ENCODE measurements around the gene ZNF764.

The ZNF764 gene

DNA sequence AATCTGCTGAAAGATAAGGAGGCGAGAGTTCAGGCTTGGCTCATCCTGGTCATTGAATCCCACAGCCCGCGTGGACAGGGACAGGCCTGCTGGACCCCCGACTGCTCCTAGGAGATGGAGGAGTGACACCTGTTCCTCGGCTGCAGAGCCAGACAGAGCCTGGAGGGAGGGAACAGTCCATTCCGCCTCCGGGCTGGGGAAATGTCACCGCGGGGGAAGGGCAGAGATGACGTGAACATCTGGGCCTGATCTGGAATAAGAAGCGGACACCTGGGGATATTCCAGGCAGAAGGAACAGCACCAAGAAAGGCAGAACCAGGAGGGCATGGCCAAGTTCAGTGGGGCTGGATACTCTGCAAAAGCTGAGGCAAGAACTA is 25.0 kb downstream of the ZNF764 start:
- DNase-seq (ENCODE audit: low spot score): no peak
- no peak for TF ChIP-seq CTCF (IDR thresholded peaks at IDR 0.05; ENCODE audit: extremely low read depth, insufficient read depth, missing control alignments)
- in situ Hi-C loops (cut with MboI; ENCODE audit: low pct_unique_long_range_greater_than_20kb, low sequenced_read_pairs, unreplicated experiment): loop anchor here (10.0 to 25.0 kb wide), 2 partner anchors 78 to 104 kb away; no protein-coding TSS in a partner anchor

GRCh38 chr16:30532285-30533145 is 25.7 kb downstream of the ZNF764 start:
- in situ Hi-C loops (cut with MboI; ENCODE audit: low pct_unique_long_range_greater_than_20kb, low sequenced_read_pairs, unreplicated experiment): loop anchor here (10.0 to 25.0 kb wide), 2 partner anchors 78 to 105 kb away; no protein-coding TSS in a partner anchor
- no peak for TF ChIP-seq CTCF (IDR thresholded peaks at IDR 0.05; ENCODE audit: extremely low read depth, insufficient read depth, missing control alignments)
- no peak for DNase-seq (ENCODE audit: low spot score)

DNA sequence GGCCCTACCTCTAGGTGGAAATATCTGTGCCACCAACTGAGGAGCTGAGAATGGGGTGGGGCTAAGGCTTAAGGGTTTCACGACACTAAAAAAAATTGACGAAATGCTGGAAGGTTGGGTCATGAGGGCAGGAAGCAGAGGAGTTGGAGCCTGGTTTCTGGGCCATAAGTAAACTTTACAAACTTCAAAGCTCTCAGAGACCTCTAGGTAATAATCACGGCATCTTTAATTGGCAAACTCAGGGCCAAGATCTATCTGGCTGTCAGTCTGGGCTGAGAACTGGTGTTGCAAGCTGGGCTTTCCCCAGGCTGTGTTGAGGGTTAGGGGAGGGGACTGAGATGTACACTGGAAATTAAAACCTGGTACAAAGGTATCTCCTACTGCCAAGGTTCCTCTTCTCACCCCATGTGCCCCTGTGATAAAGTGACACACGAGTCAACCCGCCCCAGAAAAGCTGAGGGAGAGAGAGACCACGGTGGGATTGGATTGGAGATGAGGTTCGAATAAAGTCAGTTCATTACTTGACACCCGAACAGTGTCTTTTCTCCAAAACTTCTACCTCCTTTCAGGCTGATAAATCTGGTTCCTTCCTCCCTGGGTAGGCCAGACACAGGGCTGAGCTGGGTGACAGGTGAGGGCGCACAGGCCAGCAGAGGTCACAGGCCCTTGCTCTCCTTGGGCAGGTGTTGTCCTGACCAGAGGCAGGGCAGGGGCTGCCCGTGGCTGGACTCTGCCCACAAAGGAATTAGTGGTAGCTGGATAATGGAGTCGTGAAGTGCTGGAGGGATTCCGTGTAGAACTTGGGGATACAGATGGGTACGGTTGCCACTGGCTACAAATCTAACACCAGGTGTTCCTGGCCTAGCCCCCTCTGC is 27.8 kb downstream of the ZNF764 start:
- no peak for TF ChIP-seq CTCF (IDR thresholded peaks at IDR 0.05; ENCODE audit: extremely low read depth, insufficient read depth, missing control alignments)
- in situ Hi-C loops (cut with MboI; ENCODE audit: low pct_unique_long_range_greater_than_20kb, low sequenced_read_pairs, unreplicated experiment): loop anchor here (10.0 to 25.0 kb wide), 2 partner anchors 76 to 107 kb away; no protein-coding TSS in a partner anchor

GRCh38 chr16:30528799-30529457 is 29.2 kb downstream of the ZNF764 start:
- no peak for TF ChIP-seq CTCF (IDR thresholded peaks at IDR 0.05; ENCODE audit: extremely low read depth, insufficient read depth, missing control alignments)
- no peak for DNase-seq (ENCODE audit: low spot score)
- in situ Hi-C loops (cut with MboI; ENCODE audit: low pct_unique_long_range_greater_than_20kb, low sequenced_read_pairs, unreplicated experiment): loop anchor here (25.0 kb wide), 1 partner anchor 108 kb away; no protein-coding TSS in a partner anchor

More for the DNA sequence above, 27.8 kb downstream of the ZNF764 start:
- DNase-seq (ENCODE audit: low spot score): no peak

GRCh38 chr16:30527635-30528178 is 30.5 kb downstream of the ZNF764 start:
- peak; percentile 79 for DNase-seq (ENCODE audit: low spot score)
- in situ Hi-C loops (cut with MboI; ENCODE audit: low pct_unique_long_range_greater_than_20kb, low sequenced_read_pairs, unreplicated experiment): loop anchor here (25.0 kb wide), 1 partner anchor 110 kb away; no protein-coding TSS in a partner anchor
- TF ChIP-seq CTCF (IDR thresholded peaks at IDR 0.05; ENCODE audit: extremely low read depth, insufficient read depth, missing control alignments): no peak
